Adrenal gland (tissue), 5 donors: ENCODE measurements around the gene TMEM121B.

Experiments
- CTCF ChIP-seq, 6 experiments: fragments of 450-650 bp in 4 of 6; fragments of 200-600 bp in 2 of 6; sonication (generic) in 1 of 6; IDR thresholded peaks; 1 replicate in 5 of 6; 2 replicates in 1 of 6; pipeline versions ENCODE4 v1.5.1 to v1.8.0; 2016 to 2021; ENCODE audit warnings: antibody characterized with exemption in 6 of 6, mild to moderate bottlenecking in 2 of 6, moderate library complexity in 1 of 6
- POLR2A ChIP-seq, 2 donors: fragments of 450-650 bp; IDR thresholded peaks; one replicate each; pipeline ENCODE4 v1.6.1; 2017; ENCODE audit warnings: antibody characterized with exemption in 2 of 2, mild to moderate bottlenecking in 2 of 2, moderate library complexity in 1 of 2
- donor health status: DM: no; HTN: no; CAD: no.

- TF ChIP-seq CTCF (IDR thresholded peaks at IDR 0.05) (no peak), POLR2A (IDR thresholded peaks at IDR 0.05) (no peak)
Observed at GRCh38 chr22:17072877-17073276, 48.3 kb downstream of the TMEM121B start.
